Activated CD4-positive, alpha-beta memory T cell treated with anti-CD3 and anti-CD28 coated beads for 36 hours (primary cell): ENCODE results near the gene RPIA. TPM values are rescaled to one million over a fixed set of nuclear protein-coding genes. Genes with fewer than 3 reads are reported as not detected.

Experiments
- CTCF ChIA-PET: fragments of 350-600 bp; sonication (Branson Sonifier 250); formaldehyde crosslinking; loops from one replicate; lab custom pipeline; 2021; ENCODE audit warnings: antibody characterized with exemption, inconsistent platforms; lab: Charles Lee
- POLR2A ChIA-PET: fragments of 350-600 bp; sonication (Branson Sonifier 250); formaldehyde crosslinking; loops from one replicate; lab custom pipeline; 2021; ENCODE audit warnings: antibody characterized with exemption; lab: Charles Lee
- DNase-seq: peaks from one replicate; pipeline ENCODE4 v3.0.0-alpha.2; 2020
- H3K27ac Mint-ChIP-seq: one replicate; pipeline ENCODE4 v1.8.0; 2021; ENCODE audit warnings: mixed read lengths
- H3K27me3 Mint-ChIP-seq: one replicate; pipeline ENCODE4 v1.8.0; 2021; ENCODE audit warnings: mixed read lengths
- H3K36me3 Mint-ChIP-seq: one replicate; pipeline ENCODE4 v1.8.0; 2021; ENCODE audit warnings: mixed read lengths
- H3K4me1 Mint-ChIP-seq: one replicate; pipeline ENCODE4 v1.8.0; 2021; ENCODE audit warnings: low read depth, mixed read lengths
- H3K4me3 Mint-ChIP-seq: one replicate; pipeline ENCODE4 v1.8.0; 2021; ENCODE audit warnings: mild to moderate bottlenecking, mixed read lengths
- H3K9me3 Mint-ChIP-seq: one replicate; pipeline ENCODE4 v1.8.0; 2021; ENCODE audit warnings: mixed read lengths
- intact Hi-C: fragments of 100-400 bp; cut with micrococcal nuclease; formaldehyde crosslinking; loops from one replicate; pipeline ENCODE4 v1.15.1; 2023
- total RNA-seq, 2 experiments: library from RNA; stranded (reverse); gene quantifications; one replicate each; pipeline ENCODE4 v1.2.3, GENCODE V29; 2021

The RPIA gene
- total RNA-seq, 2 experiments from 2014 or later: 50.7 to 52.7 TPM

DNA sequence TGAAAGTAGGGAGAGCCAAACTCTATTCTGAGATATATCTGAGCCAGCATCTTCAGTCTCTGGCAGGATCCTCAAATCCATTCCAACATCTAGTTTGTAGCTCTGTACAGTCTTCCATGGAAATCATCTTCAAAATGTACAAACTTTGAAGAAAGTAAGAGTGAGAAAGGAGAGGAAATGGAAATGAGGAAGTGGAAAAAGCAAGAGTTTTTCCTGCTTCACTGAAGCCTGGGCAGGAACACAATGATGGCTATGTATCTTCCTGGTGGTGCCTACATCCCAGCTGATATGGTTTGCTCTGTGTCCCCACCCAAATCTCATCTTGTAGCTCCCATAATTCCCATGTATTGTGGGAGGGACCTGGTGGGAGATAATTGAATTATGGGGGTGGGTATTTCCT, 4.1 kb upstream of the RPIA start:
- Mint-ChIP-seq H3K9me3 (peaks cover 15% of the 10 kb centered on the region), H3K27me3 (no peaks in the 10 kb centered on the region), H3K27ac (no peak overlapping the region), H3K4me1 (peaks cover 16% of the 10 kb centered on the region), H3K36me3 (peaks cover 22% of the 10 kb centered on the region), H3K4me3 (no peak overlapping the region)
- CTCF ChIA-PET: interaction anchor here (0.6 kb wide), 1 partner anchor 14 kb away, joined by 3 read pairs; no protein-coding TSS in a partner anchor
- POLR2A ChIA-PET: no interaction called here
- intact Hi-C loops: no loop called here
- no peak for DNase-seq

- Mint-ChIP-seq H3K36me3 (peaks cover 8% of the 10 kb centered on the region), H3K27ac (peak overlapping the region; percentile 89), H3K4me1 (peaks cover 33% of the 10 kb centered on the region), H3K27me3 (no peaks in the 10 kb centered on the region), H3K9me3 (no peaks in the 10 kb centered on the region), H3K4me3 (peak overlapping the region; percentile 91)
- intact Hi-C loops: loop anchor here (1.0 to 2.0 kb wide), 3 partner anchors 63 to 90 kb away; partner anchors contain the start of gene EIF2AK3
- DNase-seq: peak; percentile 68
- ChIA-PET CTCF (interaction anchor here (0.6 to 1.4 kb wide), 4 partner anchors 21 to 91 kb away, joined by 3 to 8 read pairs (median 4); partner anchors contain the start of gene EIF2AK3), POLR2A (interaction anchor here (0.6 to 1.7 kb wide), 2 partner anchors 37 to 91 kb away, joined by 4 to 7 read pairs; no protein-coding TSS in a partner anchor)
Measured at GRCh38 chr2:88690591-88691338, 708 bp upstream of the RPIA start.

- intact Hi-C loops: no loop called here
- peaks cover 3% of the 10 kb centered on the region for H3K36me3 Mint-ChIP-seq
- H3K27ac Mint-ChIP-seq: peak overlapping the region; percentile 55
- no peaks in the 10 kb centered on the region for H3K27me3 Mint-ChIP-seq
- POLR2A ChIA-PET: interaction anchor here (1.1 to 1.7 kb wide), 2 partner anchors 65 to 92 kb away, joined by 7 to 11 read pairs; partner anchors contain the start of gene EIF2AK3
- H3K4me3 Mint-ChIP-seq: peak overlapping the region; percentile 91
- DNase-seq: peak; percentile 54
- no peaks in the 10 kb centered on the region for H3K9me3 Mint-ChIP-seq
- peaks cover 39% of the 10 kb centered on the region for H3K4me1 Mint-ChIP-seq
- CTCF ChIA-PET: interaction anchor here (0.6 to 2.2 kb wide), 11 partner anchors 9 to 188 kb away, joined by 3 to 8 read pairs (median 4); partner anchors contain the start of gene EIF2AK3
Measured at GRCh38 chr2:88692187-88692586, 714 bp downstream of the RPIA start.

- intact Hi-C loops: no loop called here
Measured at GRCh38 chr2:88693911-88694414, 2.5 kb downstream of the RPIA start.

DNA sequence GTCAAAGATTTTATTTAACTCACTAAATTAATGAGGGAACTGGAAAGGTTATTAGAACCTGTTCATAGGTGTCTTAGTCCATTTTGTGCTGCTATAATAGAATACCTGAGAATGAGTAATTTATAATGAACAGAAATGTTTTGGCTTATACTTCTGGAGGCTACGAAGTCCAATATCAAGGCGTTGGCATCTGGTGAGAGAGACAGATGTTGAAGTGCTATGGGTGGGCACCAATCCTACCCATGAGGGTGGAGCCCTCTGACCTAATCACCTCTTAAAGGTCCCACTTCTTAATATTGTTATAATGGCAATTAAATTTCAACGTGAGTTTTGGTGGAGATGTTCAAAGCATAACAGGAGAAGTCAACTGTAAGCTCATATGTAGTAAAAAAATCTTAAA, 5.1 kb downstream of the RPIA start:
- H3K4me3 Mint-ChIP-seq: no peak overlapping the region
- peaks cover 25% of the 10 kb centered on the region for H3K36me3 Mint-ChIP-seq
- no peak for DNase-seq
- H3K9me3 Mint-ChIP-seq: no peaks in the 10 kb centered on the region
- intact Hi-C loops: no loop called here
- peaks cover 29% of the 10 kb centered on the region for H3K4me1 Mint-ChIP-seq
- no peak overlapping the region for H3K27ac Mint-ChIP-seq
- no peaks in the 10 kb centered on the region for H3K27me3 Mint-ChIP-seq
- ChIA-PET POLR2A (no interaction called here), CTCF (no interaction called here)

More at GRCh38 chr2:88693911-88694414, 2.5 kb downstream of the RPIA start:
- Mint-ChIP-seq H3K27me3 (no peaks in the 10 kb centered on the region), H3K36me3 (peaks cover 6% of the 10 kb centered on the region), H3K27ac (no peak overlapping the region), H3K9me3 (no peaks in the 10 kb centered on the region), H3K4me3 (no peak overlapping the region), H3K4me1 (peaks cover 45% of the 10 kb centered on the region)
- no peak for DNase-seq
- POLR2A ChIA-PET: no interaction called here
- CTCF ChIA-PET: interaction anchor here (2.2 kb wide), 1 partner anchor 46 kb away, joined by 6 read pairs; no protein-coding TSS in a partner anchor

DNA sequence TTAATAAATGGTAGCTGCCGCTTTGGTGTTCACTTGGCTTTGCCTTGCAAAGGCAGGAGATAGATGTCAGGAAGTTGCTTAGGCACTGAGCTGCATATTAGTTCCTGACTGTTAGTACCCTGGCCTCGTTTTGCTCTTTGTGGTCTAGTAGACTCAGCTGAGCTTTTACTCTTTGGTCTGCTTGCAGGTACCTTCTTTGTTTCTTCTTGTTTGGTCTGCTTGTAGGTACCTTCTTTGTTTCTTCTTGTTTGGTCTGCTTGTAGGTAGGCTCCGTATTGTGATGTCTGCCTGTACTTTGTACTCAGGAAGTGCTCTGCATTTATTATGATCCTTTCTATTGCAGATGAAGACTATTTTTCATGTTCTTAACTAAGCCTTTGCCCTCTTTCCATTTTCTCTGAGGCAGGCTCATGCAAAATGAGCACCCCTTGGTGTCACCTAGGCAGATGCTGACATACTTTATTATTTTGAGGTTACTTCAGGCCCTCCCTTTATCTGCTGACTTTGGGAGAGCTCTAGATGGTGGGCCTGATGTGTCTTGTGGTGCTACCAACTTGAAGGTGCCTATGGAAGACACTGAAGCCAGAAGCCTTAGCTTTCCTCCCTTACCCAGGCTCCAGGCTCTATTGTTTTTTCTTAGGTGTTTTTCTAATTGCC, 6.0 kb downstream of the RPIA start:
- H3K27me3 Mint-ChIP-seq: no peaks in the 10 kb centered on the region
- H3K36me3 Mint-ChIP-seq: peaks cover 31% of the 10 kb centered on the region
- H3K4me3 Mint-ChIP-seq: no peak overlapping the region
- peak overlapping the region; percentile 43 for H3K27ac Mint-ChIP-seq
- H3K4me1 Mint-ChIP-seq: peaks cover 29% of the 10 kb centered on the region
- POLR2A ChIA-PET: no interaction called here
- H3K9me3 Mint-ChIP-seq: no peaks in the 10 kb centered on the region
- intact Hi-C loops: no loop called here
- DNase-seq: no peak
- CTCF ChIA-PET: interaction anchor here (1.4 kb wide), 1 partner anchor 26 kb away, joined by 4 read pairs; no protein-coding TSS in a partner anchor

DNA sequence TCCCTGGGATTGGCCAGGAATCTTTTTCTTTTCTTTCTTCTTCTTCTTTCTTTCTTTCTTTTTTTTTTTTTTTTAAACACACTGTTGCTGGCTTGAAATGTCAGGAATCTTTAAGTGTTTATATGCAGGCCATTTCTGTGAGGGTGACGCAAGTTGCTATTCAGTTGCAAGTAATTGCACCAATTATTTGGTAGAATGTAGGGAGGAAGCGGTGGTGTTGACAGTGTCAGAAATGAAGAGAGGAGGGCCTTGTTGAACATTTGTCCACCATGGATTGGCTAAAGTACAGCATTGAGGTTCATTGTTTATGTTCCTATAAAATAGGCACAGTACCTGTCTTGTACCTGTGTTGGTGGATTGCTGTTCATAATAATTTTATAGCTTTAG, 6.5 kb downstream of the RPIA start:
- Mint-ChIP-seq H3K36me3 (peaks cover 36% of the 10 kb centered on the region), H3K27me3 (no peaks in the 10 kb centered on the region), H3K27ac (no peak overlapping the region), H3K9me3 (no peaks in the 10 kb centered on the region), H3K4me1 (peaks cover 25% of the 10 kb centered on the region), H3K4me3 (no peak overlapping the region)
- DNase-seq: no peak
- intact Hi-C loops: no loop called here
- CTCF ChIA-PET: interaction anchor here (1.4 kb wide), 1 partner anchor 27 kb away, joined by 4 read pairs; no protein-coding TSS in a partner anchor
- POLR2A ChIA-PET: no interaction called here

DNA sequence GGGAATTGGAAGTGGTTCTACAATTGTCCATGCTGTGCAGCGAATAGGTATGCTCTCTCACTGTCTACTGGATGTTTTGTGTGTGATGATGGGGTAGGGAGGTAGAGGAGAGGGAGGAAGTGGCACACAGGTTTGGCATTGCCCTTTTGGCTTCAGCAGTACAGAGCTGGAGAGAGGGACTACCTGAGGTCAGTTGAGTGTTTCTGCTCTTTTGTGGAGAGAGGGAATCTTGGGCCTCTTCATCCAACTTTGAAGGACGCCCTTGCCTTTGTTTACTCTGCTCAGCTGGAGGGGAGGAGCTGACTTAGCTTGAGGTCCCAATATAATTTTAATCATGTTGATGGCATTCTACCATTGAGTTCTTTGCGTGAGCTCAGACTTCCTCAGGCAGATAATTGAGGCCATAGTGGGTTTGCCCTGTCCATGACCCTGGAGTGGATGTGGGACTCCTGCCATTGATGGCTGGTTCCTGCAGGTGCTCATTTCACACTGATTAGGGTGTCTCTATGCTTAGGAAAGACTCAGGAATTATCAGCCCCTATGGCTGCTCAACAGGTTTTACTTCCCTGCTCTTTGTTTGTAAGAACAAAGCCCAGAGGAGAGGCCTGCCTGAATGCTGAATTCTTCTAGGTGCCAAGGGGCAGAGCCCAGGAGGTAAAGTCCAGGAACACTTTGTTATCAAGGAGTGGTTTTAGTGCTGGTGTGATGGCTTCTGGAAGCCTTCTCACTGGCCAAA, 7.2 kb downstream of the RPIA start:
- peaks cover 41% of the 10 kb centered on the region for H3K36me3 Mint-ChIP-seq
- no peaks in the 10 kb centered on the region for H3K27me3 Mint-ChIP-seq
- intact Hi-C loops: no loop called here
- ChIA-PET CTCF (interaction anchor here (1.4 kb wide), 1 partner anchor 27 kb away, joined by 4 read pairs; no protein-coding TSS in a partner anchor), POLR2A (no interaction called here)
- no peak overlapping the region for H3K4me3 Mint-ChIP-seq
- no peaks in the 10 kb centered on the region for H3K9me3 Mint-ChIP-seq
- no peak for DNase-seq
- H3K4me1 Mint-ChIP-seq: peaks cover 18% of the 10 kb centered on the region
- H3K27ac Mint-ChIP-seq: no peak overlapping the region

DNA sequence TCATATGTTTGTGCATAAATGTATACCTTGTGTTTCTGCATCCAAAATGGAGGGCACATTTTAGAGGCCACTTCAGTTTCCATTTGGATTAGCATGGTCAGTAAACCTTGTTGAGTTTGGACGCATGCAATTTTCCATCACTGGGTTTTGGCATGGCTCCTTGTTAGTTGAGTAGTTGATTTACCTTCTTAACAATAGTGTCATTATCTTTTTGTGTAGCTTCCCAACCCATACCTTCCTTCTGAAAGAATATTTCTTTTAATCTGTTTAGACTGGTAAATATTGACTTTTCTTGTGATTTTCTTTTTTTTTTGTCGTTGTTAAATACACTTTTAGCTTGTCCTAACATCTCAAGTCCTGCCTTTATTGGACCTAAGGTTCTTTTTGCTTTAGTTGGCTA, 15.5 kb downstream of the RPIA start:
- intact Hi-C loops: no loop called here
- POLR2A ChIA-PET: no interaction called here
- Mint-ChIP-seq H3K36me3 (peaks cover 43% of the 10 kb centered on the region), H3K4me3 (no peak overlapping the region), H3K4me1 (no peaks in the 10 kb centered on the region), H3K9me3 (peaks cover 12% of the 10 kb centered on the region), H3K27ac (no peak overlapping the region), H3K27me3 (no peaks in the 10 kb centered on the region)
- no peak for DNase-seq
- CTCF ChIA-PET: no interaction called here

DNA sequence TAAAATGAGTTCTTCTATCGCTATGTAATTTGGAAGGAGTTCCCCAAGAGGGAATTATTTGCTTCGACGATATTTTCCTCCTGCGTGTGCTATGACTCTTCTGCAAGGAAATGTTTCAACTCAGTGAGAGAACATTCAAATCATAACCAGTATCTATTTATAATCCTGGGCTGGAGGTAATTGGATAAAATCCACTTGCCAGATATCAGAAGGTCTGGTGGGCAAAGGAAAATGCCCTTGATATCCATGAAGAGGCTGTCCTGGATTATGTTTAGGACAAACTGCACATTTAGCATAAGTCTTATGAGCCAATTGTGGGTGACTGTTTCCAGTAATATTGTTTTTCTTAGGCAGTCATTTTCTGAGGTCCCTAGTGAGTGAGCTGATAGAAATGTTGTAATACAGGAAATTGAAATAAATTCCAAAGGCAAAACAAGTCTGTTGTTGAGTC, 17.7 kb downstream of the RPIA start:
- H3K27ac Mint-ChIP-seq: no peak overlapping the region
- H3K27me3 Mint-ChIP-seq: no peaks in the 10 kb centered on the region
- POLR2A ChIA-PET: no interaction called here
- intact Hi-C loops: no loop called here
- peaks cover 12% of the 10 kb centered on the region for H3K9me3 Mint-ChIP-seq
- H3K4me1 Mint-ChIP-seq: no peaks in the 10 kb centered on the region
- CTCF ChIA-PET: no interaction called here
- H3K4me3 Mint-ChIP-seq: no peak overlapping the region
- DNase-seq: no peak
- peaks cover 36% of the 10 kb centered on the region for H3K36me3 Mint-ChIP-seq

GRCh38 chr2:88711289-88711688, 19.8 kb downstream of the RPIA start:
- ChIA-PET CTCF (interaction anchor here (0.7 kb wide), 1 partner anchor 19 kb away, joined by 3 read pairs; no protein-coding TSS in a partner anchor), POLR2A (no interaction called here)

More at GRCh38 chr2:88711289-88711688, 19.8 kb downstream of the RPIA start:
- Mint-ChIP-seq H3K9me3 (no peaks in the 10 kb centered on the region), H3K27ac (no peak overlapping the region), H3K27me3 (no peaks in the 10 kb centered on the region), H3K4me1 (no peaks in the 10 kb centered on the region), H3K36me3 (peaks cover 18% of the 10 kb centered on the region), H3K4me3 (no peak overlapping the region)
- DNase-seq: no peak
- intact Hi-C loops: no loop called here
